ENCODE results near the gene BICD1. TPM values are rescaled to one million over a fixed set of nuclear protein-coding genes. Genes with fewer than 3 reads are reported as not detected.

Gene BICD1
- total and polyA plus RNA-seq, 2 of the 13 experiments (the other 11 are each of a cell fraction or from before 2014, with no cell fraction given) = 4.5 to 5.2 TPM

- Histone ChIP-seq H3K4me3 (replicated peaks in 1 of 3; ENCODE audit: insufficient read depth in 1 of 3, low read depth in 2 of 3, low read length in 3 of 3) (no peak overlapping the region), H3K4me1 (ENCODE audit: insufficient read depth, low read length) (no peaks in the 10 kb centered on the region), H2AFZ (ENCODE audit: low read length) (no peak overlapping the region), H3K4me2 (ENCODE audit: low read depth, low read length) (no peak overlapping the region), H3K36me3 (replicated peaks in 1 of 2; ENCODE audit: control insufficient read depth in 1 of 2, insufficient read depth in 2 of 2, low read length in 2 of 2) (no peaks in the 10 kb centered on the region), H4K20me1 (ENCODE audit: insufficient read depth, low read length) (no peaks in the 10 kb centered on the region), H3K9ac (ENCODE audit: insufficient read depth, low read depth, low read length) (no peak overlapping the region), H3K27me3 (ENCODE audit: control insufficient read depth in 1 of 2, insufficient read depth in 2 of 2, low read length in 2 of 2) (no peaks in the 10 kb centered on the region), H3K79me2 (ENCODE audit: insufficient read depth, low read length) (no peaks in the 10 kb centered on the region), H3K9me3 (ENCODE audit: low read length) (no peaks in the 10 kb centered on the region), H3K27ac (ENCODE audit: extremely low read length, insufficient read depth, low read length) (no peak overlapping the region)
- intact Hi-C loops (cut with micrococcal nuclease; ENCODE audit: unreplicated experiment) = no loop called here
- FAIRE-seq = no peak
- DNase-seq (ENCODE audit: low spot score) = no peak
- WGBS (ENCODE audit: low lambda C conversion rate) = 99% methylated on average over 4 of the region's 4 CpGs
- CTCF ChIA-PET (ENCODE audit: low intra/inter-chr PET ratio, low total read pairs) = no interaction called here
- no TSS peak for BruUV-seq (replicated peaks)
- no peak for TF ChIP-seq ATF4 (CRISPR knock-in tag; IDR thresholded peaks at IDR 0.05)
- no peak for TF ChIP-seq ZBTB44 (CRISPR knock-in tag; IDR thresholded peaks at IDR 0.05)
- TF ChIP-seq ATAD3A (CRISPR knock-in tag; IDR thresholded peaks at IDR 0.05) = no peak
- TF ChIP-seq KDM5A (IDR thresholded peaks at IDR 0.05; ENCODE audit: borderline replicate concordance, low read length) = no peak
- TF ChIP-seq MED13 (CRISPR knock-in tag; IDR thresholded peaks at IDR 0.05) = no peak
- no peak for TF ChIP-seq ZNF609 (CRISPR knock-in tag; IDR thresholded peaks at IDR 0.05; ENCODE audit: borderline replicate concordance)
- in situ Hi-C loops (cut with HindIII; ENCODE audit: extremely low pct_ligation_motif_present, low pct_unique_long_range_greater_than_20kb) = no loop called here
- POLR2A ChIA-PET = no interaction called here
- ATAC-seq = no peak
Measured at GRCh38 chr12:32166510-32166909, 59.9 kb downstream of the BICD1 start.

All from HepG2 (cell line).